DOHH2 (cell line): ENCODE data around the gene POLR2A.

Experiments
- H3F3A ChIP-seq: fragments of 200-600 bp; sonication (generic), shearing (Covaris generic); 2 replicates; pipeline ENCODE4 v1.6.0; 2016; ENCODE audit warnings: antibody characterized with exemption, mild to moderate bottlenecking; ENCODE audit not compliant: control insufficient read depth, insufficient read depth
- H3K27ac ChIP-seq: fragments of 200-600 bp; sonication (generic); 2 replicates; pipeline ENCODE4 v1.5.1; 2014; ENCODE audit warnings: low read depth, mild to moderate bottlenecking, low read length, moderate library complexity
- H3K27me3 ChIP-seq: fragments of 200-600 bp; sonication (generic); 2 replicates; pipeline ENCODE4 v1.6.1; 2014; ENCODE audit warnings: mild to moderate bottlenecking, low read length, mixed read lengths; ENCODE audit not compliant: control insufficient read depth
- H3K36me3 ChIP-seq: fragments of 200-600 bp; sonication (generic); 2 replicates; pipeline ENCODE4 v1.6.1; 2014; ENCODE audit warnings: mild to moderate bottlenecking, low read length, moderate library complexity, mixed read lengths; ENCODE audit not compliant: control insufficient read depth
- H3K4me1 ChIP-seq: fragments of 200-600 bp; sonication (generic); 2 replicates; pipeline ENCODE4 v1.6.1; 2014; ENCODE audit warnings: mild to moderate bottlenecking, low read length, mixed read lengths; ENCODE audit not compliant: control insufficient read depth
- H3K4me2 ChIP-seq: fragments of 200-600 bp; sonication (generic); 2 replicates; pipeline ENCODE4 v1.6.0; 2014; ENCODE audit warnings: mild to moderate bottlenecking, low read length, moderate library complexity
- H3K4me3 ChIP-seq: fragments of 200-600 bp; sonication (generic); 2 replicates; pipeline ENCODE4 v1.5.1; 2014; ENCODE audit warnings: mild to moderate bottlenecking, low read length, mixed read lengths
- H3K79me2 ChIP-seq: fragments of 200-600 bp; sonication (generic); 2 replicates; pipeline ENCODE4 v1.6.1; 2014; ENCODE audit warnings: mild to moderate bottlenecking, low read length, mixed read lengths; ENCODE audit not compliant: control insufficient read depth
- H3K9me2 ChIP-seq: fragments of 200-600 bp; sonication (generic); replicated peaks from 2 replicates; pipeline ENCODE4 v1.6.1; 2014; ENCODE audit warnings: mild to moderate bottlenecking, low read length, mixed read lengths; ENCODE audit not compliant: control insufficient read depth
- H3K9me3 ChIP-seq: fragments of 200-600 bp; sonication (generic); 2 replicates; pipeline ENCODE4 v1.6.1; 2014; ENCODE audit warnings: antibody characterized with exemption, low read length, mixed read lengths; ENCODE audit not compliant: control insufficient read depth, insufficient read depth
- H4K20me1 ChIP-seq: fragments of 200-600 bp; sonication (generic); 2 replicates; pipeline ENCODE4 v1.6.0; 2014; ENCODE audit warnings: low read depth, mild to moderate bottlenecking, antibody characterized with exemption, low read length, moderate library complexity; ENCODE audit not compliant: control insufficient read depth, insufficient read depth
- EZH2phosphoT487 ChIP-seq: fragments of 200-600 bp; sonication (generic); IDR thresholded peaks from 2 replicates; pipeline ENCODE4 v1.6.1; 2017; ENCODE audit warnings: borderline replicate concordance, mild to moderate bottlenecking, antibody characterized with exemption, low read length, moderate library complexity, mixed read lengths
- TF ChIP-seq, protein P1 (sequence below): fragments of 200-600 bp; sonication (generic); IDR thresholded peaks from one replicate; pipeline ENCODE4 v1.5.1; 2014; ENCODE audit warnings: antibody characterized with exemption, mild to moderate bottlenecking, low read depth, low read length; ENCODE audit not compliant: poor library complexity, severe bottlenecking

POLR2A gene

DNA sequence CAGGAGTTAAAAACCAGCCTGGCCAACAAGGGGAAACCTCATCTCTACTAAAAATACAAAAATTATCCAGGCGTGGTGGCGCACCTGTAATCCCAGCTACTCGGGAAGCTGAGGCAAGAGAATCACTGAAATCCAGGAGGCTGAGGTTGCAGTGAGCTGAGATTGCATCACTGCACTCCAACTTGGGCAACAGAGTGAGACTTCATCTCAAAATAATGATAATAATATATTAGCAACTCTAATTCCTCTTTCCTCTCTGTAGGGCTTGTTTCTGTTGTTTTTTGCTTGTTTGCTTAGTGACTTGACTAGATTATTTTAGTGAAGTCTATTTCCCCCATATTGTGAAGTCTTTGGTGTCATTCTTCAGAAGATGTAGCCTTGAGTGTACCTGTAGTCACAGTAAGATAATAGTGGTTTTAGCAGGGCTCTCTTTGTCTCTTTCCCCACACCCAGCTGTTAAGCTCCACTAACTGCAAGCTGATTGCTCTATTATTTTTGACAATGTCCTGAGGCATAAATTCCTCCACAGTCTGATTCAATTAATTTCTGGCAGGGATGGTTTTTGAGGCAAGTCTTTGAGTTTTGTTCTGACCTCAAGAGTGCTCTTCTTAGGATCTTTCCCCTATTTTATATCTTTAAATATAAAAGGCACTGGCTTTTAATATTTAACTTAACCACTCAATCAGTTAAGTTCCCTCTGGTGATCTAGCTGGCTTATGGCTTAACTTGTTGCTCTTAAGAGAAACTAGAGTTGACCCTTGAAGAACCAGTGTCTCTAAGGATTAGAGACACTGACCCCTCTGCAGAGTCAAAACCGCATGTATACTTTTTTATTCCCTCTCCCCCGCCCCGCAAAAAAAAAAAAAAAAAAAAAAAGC is 46.1 kb downstream of the POLR2A start:
- Histone ChIP-seq H3K79me2 (no peaks in the 10 kb centered on the region), H3K36me3 (no peaks in the 10 kb centered on the region), H3K4me1 (no peaks in the 10 kb centered on the region), H3K27me3 (no peaks in the 10 kb centered on the region), H4K20me1 (no peaks in the 10 kb centered on the region), H3F3A (no peaks in the 10 kb centered on the region), H3K4me2 (no peak overlapping the region), H3K9me2 (no peaks in the 10 kb centered on the region), H3K9me3 (peaks cover 12% of the 10 kb centered on the region; the same call in 1 of the 2 replicates), H3K27ac (no peak overlapping the region), H3K4me3 (no peak overlapping the region)
- TF ChIP-seq, protein P1, sequence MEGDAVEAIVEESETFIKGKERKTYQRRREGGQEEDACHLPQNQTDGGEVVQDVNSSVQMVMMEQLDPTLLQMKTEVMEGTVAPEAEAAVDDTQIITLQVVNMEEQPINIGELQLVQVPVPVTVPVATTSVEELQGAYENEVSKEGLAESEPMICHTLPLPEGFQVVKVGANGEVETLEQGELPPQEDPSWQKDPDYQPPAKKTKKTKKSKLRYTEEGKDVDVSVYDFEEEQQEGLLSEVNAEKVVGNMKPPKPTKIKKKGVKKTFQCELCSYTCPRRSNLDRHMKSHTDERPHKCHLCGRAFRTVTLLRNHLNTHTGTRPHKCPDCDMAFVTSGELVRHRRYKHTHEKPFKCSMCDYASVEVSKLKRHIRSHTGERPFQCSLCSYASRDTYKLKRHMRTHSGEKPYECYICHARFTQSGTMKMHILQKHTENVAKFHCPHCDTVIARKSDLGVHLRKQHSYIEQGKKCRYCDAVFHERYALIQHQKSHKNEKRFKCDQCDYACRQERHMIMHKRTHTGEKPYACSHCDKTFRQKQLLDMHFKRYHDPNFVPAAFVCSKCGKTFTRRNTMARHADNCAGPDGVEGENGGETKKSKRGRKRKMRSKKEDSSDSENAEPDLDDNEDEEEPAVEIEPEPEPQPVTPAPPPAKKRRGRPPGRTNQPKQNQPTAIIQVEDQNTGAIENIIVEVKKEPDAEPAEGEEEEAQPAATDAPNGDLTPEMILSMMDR = no peak
- TF ChIP-seq EZH2phosphoT487 = no peak

DNA sequence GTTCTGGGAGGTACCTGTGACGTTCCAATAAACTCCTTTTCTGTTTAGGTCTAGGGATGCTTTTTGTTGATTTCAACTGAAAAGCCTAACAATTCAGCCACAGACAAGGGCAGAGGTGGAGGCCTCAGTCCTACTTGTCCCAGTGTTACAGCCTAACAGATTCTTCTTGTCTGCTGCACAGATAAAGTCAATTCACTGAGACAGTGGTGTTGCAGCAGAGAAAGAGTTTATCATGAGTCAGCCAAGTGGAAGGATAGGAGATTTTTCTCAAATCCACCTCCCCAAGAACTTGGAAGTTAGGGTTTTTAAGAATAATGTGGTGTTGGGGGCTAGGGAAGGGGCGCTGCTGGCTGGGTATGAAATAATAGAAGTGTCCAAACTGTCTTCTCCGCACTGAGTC is 53.9 kb downstream of the POLR2A start:
- TF ChIP-seq, protein P1 = no peak
- TF ChIP-seq EZH2phosphoT487 = no peak
- no peaks in the 10 kb centered on the region for H3F3A ChIP-seq
- peaks cover 6% of the 10 kb centered on the region; the same call in 1 of the 2 replicates for H3K27me3 ChIP-seq
- no peak overlapping the region for H3K4me2 ChIP-seq
- no peaks in the 10 kb centered on the region for H3K9me2 ChIP-seq
- no peaks in the 10 kb centered on the region for H3K79me2 ChIP-seq
- no peak overlapping the region for H3K27ac ChIP-seq
- no peaks in the 10 kb centered on the region for H3K4me1 ChIP-seq
- peaks cover 12% of the 10 kb centered on the region; the same call in 1 of the 2 replicates for H3K9me3 ChIP-seq
- H3K36me3 ChIP-seq = no peaks in the 10 kb centered on the region
- H3K4me3 ChIP-seq = no peak overlapping the region
- H4K20me1 ChIP-seq = no peaks in the 10 kb centered on the region

DNA sequence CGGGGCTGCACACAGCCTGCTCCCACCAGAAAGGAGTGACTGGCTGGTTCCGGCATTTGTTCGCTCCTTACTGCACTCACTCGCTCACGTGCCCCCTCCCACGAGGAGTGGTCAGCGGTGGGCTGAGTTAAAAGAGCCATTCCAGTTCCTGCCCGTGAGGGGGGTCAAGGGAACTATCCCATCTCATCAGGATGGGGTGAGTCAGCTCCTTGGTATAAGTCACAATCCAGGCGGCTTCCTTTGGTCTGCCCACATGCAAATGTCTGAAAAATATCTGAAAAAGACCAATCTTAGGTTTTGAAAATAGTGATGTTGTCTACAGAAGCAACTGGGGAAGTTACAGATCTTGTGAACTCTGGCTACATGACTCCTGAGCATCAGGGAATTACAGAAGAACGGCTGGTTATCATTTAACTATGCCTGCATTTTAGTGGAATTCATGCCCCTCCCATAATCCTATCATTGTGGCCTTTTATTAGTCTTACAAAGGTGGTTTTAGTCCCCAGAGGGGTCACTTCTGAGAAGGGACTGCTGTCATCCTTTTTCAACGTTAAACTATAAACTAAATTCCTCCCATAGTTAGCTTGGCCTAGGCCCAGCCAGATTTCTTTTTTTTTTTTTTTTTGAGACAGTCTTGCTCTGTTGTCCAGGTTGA is 54.9 kb downstream of the POLR2A start:
- H3K27ac ChIP-seq = no peak overlapping the region
- H3K79me2 ChIP-seq = no peaks in the 10 kb centered on the region
- TF ChIP-seq EZH2phosphoT487 = no peak
- TF ChIP-seq, protein P1 = no peak
- H3K4me3 ChIP-seq = no peak overlapping the region
- H3K4me2 ChIP-seq = no peak overlapping the region
- H4K20me1 ChIP-seq = no peaks in the 10 kb centered on the region
- H3K27me3 ChIP-seq = peaks cover 14% of the 10 kb centered on the region
- peaks cover 12% of the 10 kb centered on the region; the same call in 1 of the 2 replicates for H3K9me3 ChIP-seq
- H3F3A ChIP-seq = no peaks in the 10 kb centered on the region
- H3K9me2 ChIP-seq = no peaks in the 10 kb centered on the region
- no peaks in the 10 kb centered on the region for H3K4me1 ChIP-seq
- no peaks in the 10 kb centered on the region for H3K36me3 ChIP-seq
